Left ventricle myocardium inferior (tissue), 1 donor: ENCODE data around the gene P2RY6. TPM values are rescaled to one million over a fixed set of nuclear protein-coding genes. Genes with fewer than 3 reads are reported as not detected.

Source experiments
- DNase-seq: peaks from one replicate; pipeline ENCODE4 v3.0.0-alpha.2; 2020
- H3K27ac ChIP-seq: fragments of 200-600 bp; replicated peaks from 2 replicates; pipeline ENCODE4 v1.8.0; 2021
- H3K27me3 ChIP-seq: fragments of 200-600 bp; 2 replicates; pipeline ENCODE4 v1.8.0; 2021; ENCODE audit warnings: low read depth
- H3K36me3 ChIP-seq: fragments of 200-600 bp; 2 replicates; pipeline ENCODE4 v1.8.0; 2021
- H3K4me1 ChIP-seq: fragments of 200-600 bp; 2 replicates; pipeline ENCODE4 v1.8.0; 2021
- H3K4me3 ChIP-seq: fragments of 200-600 bp; 2 replicates; pipeline ENCODE4 v1.8.0; 2021; ENCODE audit warnings: mild to moderate bottlenecking, moderate library complexity
- H3K9me3 ChIP-seq: fragments of 200-600 bp; replicated peaks from 2 replicates; pipeline ENCODE4 v1.8.0; 2021
- CTCF ChIP-seq: fragments of 200-600 bp; IDR thresholded peaks from 2 replicates; pipeline ENCODE4 v1.8.0; 2021; ENCODE audit warnings: antibody characterized with exemption, mild to moderate bottlenecking, borderline replicate concordance
- intact Hi-C: fragments of 100-400 bp; cut with micrococcal nuclease; formaldehyde crosslinking; loops from one replicate; pipeline ENCODE4 v1.11.0; 2022
- total RNA-seq: library from RNA; stranded (reverse); fragmentation: NEBNext Ultra II Directional; extraction: Animal tissue kit (Norgen Biotek cat#: 25700); gene quantifications from one replicate; pipeline ENCODE4 v1.2.1, GENCODE V29; 2021
- donor health status: DM: no; HTN: yes; CAD: no; lungs with severe emphysema.

P2RY6 gene
- total RNA-seq, 1 donor from 2014 or later, result 2.2 TPM

GRCh38 chr11:73291196-73291595 is 19.1 kb downstream of the P2RY6 start:
- intact Hi-C loops, result no loop called here
- Histone ChIP-seq H3K4me1 (peaks cover 41% of the 10 kb centered on the region), H3K36me3 (no peaks in the 10 kb centered on the region), H3K9me3 (no peaks in the 10 kb centered on the region), H3K27ac (no peak overlapping the region), H3K4me3 (no peak overlapping the region), H3K27me3 (no peaks in the 10 kb centered on the region)
- TF ChIP-seq CTCF, result no peak
- no peak for DNase-seq

GRCh38 chr11:73291781-73292524 is 19.8 kb downstream of the P2RY6 start:
- Histone ChIP-seq H3K27ac (no peak overlapping the region), H3K9me3 (no peaks in the 10 kb centered on the region), H3K36me3 (no peaks in the 10 kb centered on the region), H3K4me3 (no peak overlapping the region), H3K4me1 (peaks cover 36% of the 10 kb centered on the region), H3K27me3 (no peaks in the 10 kb centered on the region)
- intact Hi-C loops, result no loop called here
- DNase-seq, result no peak
- no peak for TF ChIP-seq CTCF

- H3K27me3 ChIP-seq, result no peaks in the 10 kb centered on the region
- no peak overlapping the region for H3K27ac ChIP-seq
- H3K36me3 ChIP-seq, result no peaks in the 10 kb centered on the region
- no peak for DNase-seq
- intact Hi-C loops, result no loop called here
- TF ChIP-seq CTCF, result no peak
- no peaks in the 10 kb centered on the region for H3K9me3 ChIP-seq
- H3K4me3 ChIP-seq, result no peak overlapping the region
- peaks cover 32% of the 10 kb centered on the region for H3K4me1 ChIP-seq
Measured at GRCh38 chr11:73292525-73292894, 20.4 kb downstream of the P2RY6 start.

- no peak overlapping the region for H3K4me3 ChIP-seq
- no peaks in the 10 kb centered on the region for H3K27me3 ChIP-seq
- peaks cover 22% of the 10 kb centered on the region for H3K4me1 ChIP-seq
- H3K27ac ChIP-seq, result no peak overlapping the region
- no peaks in the 10 kb centered on the region for H3K9me3 ChIP-seq
- intact Hi-C loops, result no loop called here
- no peak for DNase-seq
- no peak for TF ChIP-seq CTCF
- H3K36me3 ChIP-seq, result no peaks in the 10 kb centered on the region
Measured at GRCh38 chr11:73293356-73293936, 21.3 kb downstream of the P2RY6 start.

GRCh38 chr11:73294604-73295003 is 22.5 kb downstream of the P2RY6 start:
- H3K4me1 ChIP-seq, result peaks cover 11% of the 10 kb centered on the region
- intact Hi-C loops, result no loop called here
- no peak overlapping the region for H3K4me3 ChIP-seq
- no peak overlapping the region for H3K27ac ChIP-seq
- TF ChIP-seq CTCF, result no peak
- no peak for DNase-seq
- no peaks in the 10 kb centered on the region for H3K27me3 ChIP-seq
- H3K36me3 ChIP-seq, result no peaks in the 10 kb centered on the region
- H3K9me3 ChIP-seq, result no peaks in the 10 kb centered on the region
